GM23338 (cell line): ENCODE results near the gene CHRM4. TPM values are rescaled to one million over a fixed set of nuclear protein-coding genes. Genes with fewer than 3 reads are reported as not detected.

ENCODE experiments used
- EZH2 ChIP-seq: fragments of 200-600 bp; sonication (generic); IDR thresholded peaks from one replicate; pipeline ENCODE4 v1.8.0; 2017; ENCODE audit warnings: antibody characterized with exemption, mild to moderate bottlenecking, low read depth; ENCODE audit not compliant: unreplicated experiment
- EZH2phosphoT487 ChIP-seq: fragments of 200-600 bp; sonication (generic); IDR thresholded peaks from one replicate; pipeline ENCODE4 v1.8.1; 2018; ENCODE audit warnings: antibody characterized with exemption; ENCODE audit not compliant: unreplicated experiment
- JUNB ChIP-seq: IDR thresholded peaks from one replicate; pipeline ENCODE4 v1.6.1; 2016; ENCODE audit warnings: antibody characterized with exemption; ENCODE audit not compliant: unreplicated experiment
- ZNF331 ChIP-seq: fragments of 250-450 bp; sonication (Bioruptor Pico); IDR thresholded peaks from 2 replicates; pipeline ENCODE4 v1.5.0; 2020; ENCODE audit warnings: low read depth, mild to moderate bottlenecking, moderate library complexity
- polyA plus RNA-seq: library from polyadenylated mRNA; unstranded; fragments of >200 nt; fragmentation: Nextera tagmentation; extraction: Ambion mirVana; gene quantifications from 2 replicates; pipeline ENCODE4 v1.2.1, GENCODE V29; 2016
- total RNA-seq: library from RNA; depleted of rRNA; stranded (reverse); fragments of >200 nt; shearing (Covaris generic); gene quantifications from 2 replicates; pipeline ENCODE4 v1.2.3, GENCODE V29; 2014
- TF ChIP-seq, protein P1 (sequence below): fragments of 250-450 bp; sonication (Bioruptor Pico); IDR thresholded peaks from 2 replicates; pipeline ENCODE4 v1.5.0; 2020; ENCODE audit warnings: mild to moderate bottlenecking, moderate library complexity
- TF ChIP-seq, protein P2 (sequence below): IDR thresholded peaks from one replicate; pipeline ENCODE4 v1.6.1; 2018; ENCODE audit warnings: antibody characterized with exemption; ENCODE audit not compliant: unreplicated experiment
- TF ChIP-seq, protein P3 (sequence below), 2 experiments: fragments of 200-600 bp in 1 of 2; sonication (generic) in 1 of 2; conservative IDR thresholded peaks; 2 replicates each; pipeline versions ENCODE4 v1.5.1 to v1.6.1; 2016 to 2017; ENCODE audit warnings: antibody characterized with exemption in 2 of 2, low read depth in 2 of 2, mild to moderate bottlenecking in 2 of 2, moderate library complexity in 1 of 2
- TF ChIP-seq, protein P4 (sequence below): IDR thresholded peaks from 2 replicates; pipeline ENCODE4 v1.6.1; 2016; ENCODE audit warnings: antibody characterized with exemption

Gene CHRM4
- total and polyA plus RNA-seq, 2 experiments from 2014 or later: 0.97 TPM; not detected in 1

DNA sequence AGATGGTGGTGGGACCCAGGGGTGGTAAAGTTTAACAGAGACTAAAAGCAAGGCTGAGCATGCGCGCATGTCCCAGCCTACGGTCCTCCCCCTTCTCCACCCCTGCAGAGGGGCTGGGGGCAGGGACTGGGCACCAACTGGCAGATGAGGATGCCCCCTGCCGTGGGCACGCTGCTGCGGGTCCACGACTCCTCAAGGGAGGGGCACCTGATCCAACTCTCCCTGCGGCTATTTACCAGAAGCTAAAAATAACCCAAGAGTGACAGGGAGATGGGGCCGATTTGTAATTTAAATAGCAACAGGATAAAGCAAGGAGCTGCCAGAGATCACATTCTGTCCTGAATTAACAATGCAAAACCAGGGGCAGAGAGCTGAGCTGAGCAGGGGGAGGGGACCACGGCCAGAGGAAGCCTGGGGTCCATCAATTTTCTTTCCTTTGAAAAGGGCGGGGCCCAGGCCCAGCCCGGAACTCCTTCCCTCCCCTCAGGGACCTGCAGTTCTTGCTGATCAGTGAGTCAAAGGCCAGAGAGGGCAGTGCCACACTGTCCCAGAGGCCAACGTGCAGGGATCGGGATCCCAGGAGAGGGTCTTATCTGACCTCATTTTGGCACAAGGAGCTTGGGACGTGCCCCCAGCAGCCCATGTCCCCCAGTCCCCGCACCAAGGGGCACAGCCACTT lies 52.4 kb downstream of the CHRM4 start (continued):
- TF ChIP-seq, protein P1, sequence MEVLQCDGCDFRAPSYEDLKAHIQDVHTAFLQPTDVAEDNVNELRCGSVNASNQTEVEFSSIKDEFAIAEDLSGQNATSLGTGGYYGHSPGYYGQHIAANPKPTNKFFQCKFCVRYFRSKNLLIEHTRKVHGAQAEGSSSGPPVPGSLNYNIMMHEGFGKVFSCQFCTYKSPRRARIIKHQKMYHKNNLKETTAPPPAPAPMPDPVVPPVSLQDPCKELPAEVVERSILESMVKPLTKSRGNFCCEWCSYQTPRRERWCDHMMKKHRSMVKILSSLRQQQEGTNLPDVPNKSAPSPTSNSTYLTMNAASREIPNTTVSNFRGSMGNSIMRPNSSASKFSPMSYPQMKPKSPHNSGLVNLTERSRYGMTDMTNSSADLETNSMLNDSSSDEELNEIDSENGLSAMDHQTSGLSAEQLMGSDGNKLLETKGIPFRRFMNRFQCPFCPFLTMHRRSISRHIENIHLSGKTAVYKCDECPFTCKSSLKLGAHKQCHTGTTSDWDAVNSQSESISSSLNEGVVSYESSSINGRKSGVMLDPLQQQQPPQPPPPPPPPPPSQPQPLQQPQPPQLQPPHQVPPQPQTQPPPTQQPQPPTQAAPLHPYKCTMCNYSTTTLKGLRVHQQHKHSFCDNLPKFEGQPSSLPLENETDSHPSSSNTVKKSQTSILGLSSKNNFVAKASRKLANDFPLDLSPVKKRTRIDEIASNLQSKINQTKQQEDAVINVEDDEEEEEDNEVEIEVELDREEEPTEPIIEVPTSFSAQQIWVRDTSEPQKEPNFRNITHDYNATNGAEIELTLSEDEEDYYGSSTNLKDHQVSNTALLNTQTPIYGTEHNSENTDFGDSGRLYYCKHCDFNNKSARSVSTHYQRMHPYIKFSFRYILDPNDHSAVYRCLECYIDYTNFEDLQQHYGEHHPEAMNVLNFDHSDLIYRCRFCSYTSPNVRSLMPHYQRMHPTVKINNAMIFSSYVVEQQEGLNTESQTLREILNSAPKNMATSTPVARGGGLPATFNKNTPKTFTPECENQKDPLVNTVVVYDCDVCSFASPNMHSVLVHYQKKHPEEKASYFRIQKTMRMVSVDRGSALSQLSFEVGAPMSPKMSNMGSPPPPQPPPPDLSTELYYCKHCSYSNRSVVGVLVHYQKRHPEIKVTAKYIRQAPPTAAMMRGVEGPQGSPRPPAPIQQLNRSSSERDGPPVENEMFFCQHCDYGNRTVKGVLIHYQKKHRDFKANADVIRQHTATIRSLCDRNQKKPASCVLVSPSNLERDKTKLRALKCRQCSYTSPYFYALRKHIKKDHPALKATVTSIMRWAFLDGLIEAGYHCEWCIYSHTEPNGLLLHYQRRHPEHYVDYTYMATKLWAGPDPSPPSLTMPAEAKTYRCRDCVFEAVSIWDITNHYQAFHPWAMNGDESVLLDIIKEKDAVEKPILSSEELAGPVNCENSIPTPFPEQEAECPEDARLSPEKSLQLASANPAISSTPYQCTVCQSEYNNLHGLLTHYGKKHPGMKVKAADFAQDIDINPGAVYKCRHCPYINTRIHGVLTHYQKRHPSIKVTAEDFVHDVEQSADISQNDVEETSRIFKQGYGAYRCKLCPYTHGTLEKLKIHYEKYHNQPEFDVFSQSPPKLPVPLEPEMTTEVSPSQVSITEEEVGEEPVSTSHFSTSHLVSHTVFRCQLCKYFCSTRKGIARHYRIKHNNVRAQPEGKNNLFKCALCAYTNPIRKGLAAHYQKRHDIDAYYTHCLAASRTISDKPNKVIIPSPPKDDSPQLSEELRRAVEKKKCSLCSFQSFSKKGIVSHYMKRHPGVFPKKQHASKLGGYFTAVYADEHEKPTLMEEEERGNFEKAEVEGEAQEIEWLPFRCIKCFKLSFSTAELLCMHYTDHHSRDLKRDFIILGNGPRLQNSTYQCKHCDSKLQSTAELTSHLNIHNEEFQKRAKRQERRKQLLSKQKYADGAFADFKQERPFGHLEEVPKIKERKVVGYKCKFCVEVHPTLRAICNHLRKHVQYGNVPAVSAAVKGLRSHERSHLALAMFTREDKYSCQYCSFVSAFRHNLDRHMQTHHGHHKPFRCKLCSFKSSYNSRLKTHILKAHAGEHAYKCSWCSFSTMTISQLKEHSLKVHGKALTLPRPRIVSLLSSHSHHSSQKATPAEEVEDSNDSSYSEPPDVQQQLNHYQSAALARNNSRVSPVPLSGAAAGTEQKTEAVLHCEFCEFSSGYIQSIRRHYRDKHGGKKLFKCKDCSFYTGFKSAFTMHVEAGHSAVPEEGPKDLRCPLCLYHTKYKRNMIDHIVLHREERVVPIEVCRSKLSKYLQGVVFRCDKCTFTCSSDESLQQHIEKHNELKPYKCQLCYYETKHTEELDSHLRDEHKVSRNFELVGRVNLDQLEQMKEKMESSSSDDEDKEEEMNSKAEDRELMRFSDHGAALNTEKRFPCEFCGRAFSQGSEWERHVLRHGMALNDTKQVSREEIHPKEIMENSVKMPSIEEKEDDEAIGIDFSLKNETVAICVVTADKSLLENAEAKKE (CRISPR knock-in tag): no peak
- TF ChIP-seq EZH2 (no peak), JUNB (no peak), EZH2phosphoT487 (no peak), ZNF331 (no peak)
- TF ChIP-seq, protein P2, sequence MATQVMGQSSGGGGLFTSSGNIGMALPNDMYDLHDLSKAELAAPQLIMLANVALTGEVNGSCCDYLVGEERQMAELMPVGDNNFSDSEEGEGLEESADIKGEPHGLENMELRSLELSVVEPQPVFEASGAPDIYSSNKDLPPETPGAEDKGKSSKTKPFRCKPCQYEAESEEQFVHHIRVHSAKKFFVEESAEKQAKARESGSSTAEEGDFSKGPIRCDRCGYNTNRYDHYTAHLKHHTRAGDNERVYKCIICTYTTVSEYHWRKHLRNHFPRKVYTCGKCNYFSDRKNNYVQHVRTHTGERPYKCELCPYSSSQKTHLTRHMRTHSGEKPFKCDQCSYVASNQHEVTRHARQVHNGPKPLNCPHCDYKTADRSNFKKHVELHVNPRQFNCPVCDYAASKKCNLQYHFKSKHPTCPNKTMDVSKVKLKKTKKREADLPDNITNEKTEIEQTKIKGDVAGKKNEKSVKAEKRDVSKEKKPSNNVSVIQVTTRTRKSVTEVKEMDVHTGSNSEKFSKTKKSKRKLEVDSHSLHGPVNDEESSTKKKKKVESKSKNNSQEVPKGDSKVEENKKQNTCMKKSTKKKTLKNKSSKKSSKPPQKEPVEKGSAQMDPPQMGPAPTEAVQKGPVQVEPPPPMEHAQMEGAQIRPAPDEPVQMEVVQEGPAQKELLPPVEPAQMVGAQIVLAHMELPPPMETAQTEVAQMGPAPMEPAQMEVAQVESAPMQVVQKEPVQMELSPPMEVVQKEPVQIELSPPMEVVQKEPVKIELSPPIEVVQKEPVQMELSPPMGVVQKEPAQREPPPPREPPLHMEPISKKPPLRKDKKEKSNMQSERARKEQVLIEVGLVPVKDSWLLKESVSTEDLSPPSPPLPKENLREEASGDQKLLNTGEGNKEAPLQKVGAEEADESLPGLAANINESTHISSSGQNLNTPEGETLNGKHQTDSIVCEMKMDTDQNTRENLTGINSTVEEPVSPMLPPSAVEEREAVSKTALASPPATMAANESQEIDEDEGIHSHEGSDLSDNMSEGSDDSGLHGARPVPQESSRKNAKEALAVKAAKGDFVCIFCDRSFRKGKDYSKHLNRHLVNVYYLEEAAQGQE: no peak
- TF ChIP-seq, protein P3, sequence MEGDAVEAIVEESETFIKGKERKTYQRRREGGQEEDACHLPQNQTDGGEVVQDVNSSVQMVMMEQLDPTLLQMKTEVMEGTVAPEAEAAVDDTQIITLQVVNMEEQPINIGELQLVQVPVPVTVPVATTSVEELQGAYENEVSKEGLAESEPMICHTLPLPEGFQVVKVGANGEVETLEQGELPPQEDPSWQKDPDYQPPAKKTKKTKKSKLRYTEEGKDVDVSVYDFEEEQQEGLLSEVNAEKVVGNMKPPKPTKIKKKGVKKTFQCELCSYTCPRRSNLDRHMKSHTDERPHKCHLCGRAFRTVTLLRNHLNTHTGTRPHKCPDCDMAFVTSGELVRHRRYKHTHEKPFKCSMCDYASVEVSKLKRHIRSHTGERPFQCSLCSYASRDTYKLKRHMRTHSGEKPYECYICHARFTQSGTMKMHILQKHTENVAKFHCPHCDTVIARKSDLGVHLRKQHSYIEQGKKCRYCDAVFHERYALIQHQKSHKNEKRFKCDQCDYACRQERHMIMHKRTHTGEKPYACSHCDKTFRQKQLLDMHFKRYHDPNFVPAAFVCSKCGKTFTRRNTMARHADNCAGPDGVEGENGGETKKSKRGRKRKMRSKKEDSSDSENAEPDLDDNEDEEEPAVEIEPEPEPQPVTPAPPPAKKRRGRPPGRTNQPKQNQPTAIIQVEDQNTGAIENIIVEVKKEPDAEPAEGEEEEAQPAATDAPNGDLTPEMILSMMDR (conservative IDR thresholded peaks at IDR 0.05; ENCODE audit: low read depth in 2 of 2): peak in 1 of 2 experiments; percentile 20; a peak in 1 of 4 replicates
- TF ChIP-seq, protein P4, sequence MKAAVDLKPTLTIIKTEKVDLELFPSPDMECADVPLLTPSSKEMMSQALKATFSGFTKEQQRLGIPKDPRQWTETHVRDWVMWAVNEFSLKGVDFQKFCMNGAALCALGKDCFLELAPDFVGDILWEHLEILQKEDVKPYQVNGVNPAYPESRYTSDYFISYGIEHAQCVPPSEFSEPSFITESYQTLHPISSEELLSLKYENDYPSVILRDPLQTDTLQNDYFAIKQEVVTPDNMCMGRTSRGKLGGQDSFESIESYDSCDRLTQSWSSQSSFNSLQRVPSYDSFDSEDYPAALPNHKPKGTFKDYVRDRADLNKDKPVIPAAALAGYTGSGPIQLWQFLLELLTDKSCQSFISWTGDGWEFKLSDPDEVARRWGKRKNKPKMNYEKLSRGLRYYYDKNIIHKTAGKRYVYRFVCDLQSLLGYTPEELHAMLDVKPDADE: no peak
